Endodermal cell (in vitro differentiated cells): ENCODE data around the gene WDR76. TPM values are rescaled to one million over a fixed set of nuclear protein-coding genes. Genes with fewer than 3 reads are reported as not detected.

ENCODE experiments used
- DNase-seq: peaks from one replicate; pipeline ENCODE4 v3.0.0-alpha.2; 2017
- H3K27ac ChIP-seq: 2 replicates; pipeline ENCODE4 v1.5.1; 2013; ENCODE audit warnings: mild to moderate bottlenecking, low read depth, low read length, moderate library complexity
- H3K27me3 ChIP-seq: 2 replicates; pipeline ENCODE4 v1.6.1; 2013; ENCODE audit warnings: mild to moderate bottlenecking, low read length, moderate library complexity; ENCODE audit not compliant: insufficient read depth, control insufficient read depth, poor library complexity, severe bottlenecking
- H3K36me3 ChIP-seq: 2 replicates; pipeline ENCODE4 v1.7.0; 2013; ENCODE audit warnings: mild to moderate bottlenecking, low read length, moderate library complexity; ENCODE audit not compliant: control insufficient read depth, insufficient read depth
- H3K4me1 ChIP-seq: one replicate; pipeline ENCODE4 v1.7.0; 2013; ENCODE audit warnings: low read length; ENCODE audit not compliant: control insufficient read depth, insufficient read depth
- H3K4me3 ChIP-seq: 2 replicates; pipeline ENCODE4 v1.5.1; 2013; ENCODE audit warnings: mild to moderate bottlenecking, low read length, moderate library complexity
- H3K9ac ChIP-seq: 2 replicates; pipeline ENCODE4 v1.6.1; 2013; ENCODE audit warnings: mild to moderate bottlenecking, low read length, moderate library complexity; ENCODE audit not compliant: poor library complexity, severe bottlenecking; ENCODE audit errors: extremely low read depth
- H3K9me3 ChIP-seq: 2 replicates; pipeline ENCODE4 v1.6.1; 2013; ENCODE audit warnings: mild to moderate bottlenecking, low read length, moderate library complexity; ENCODE audit not compliant: control insufficient read depth
- H3K27ac Mint-ChIP-seq: 2 replicates; pipeline ENCODE4 v1.8.0; 2020; ENCODE audit warnings: mixed read lengths
- H3K27me3 Mint-ChIP-seq: 2 replicates; pipeline ENCODE4 v1.8.0; 2021; ENCODE audit warnings: mild to moderate bottlenecking, mixed read lengths; ENCODE audit not compliant: insufficient read depth
- H3K36me3 Mint-ChIP-seq: 2 replicates; pipeline ENCODE4 v1.8.0; 2020; ENCODE audit warnings: low read depth, mixed read lengths
- H3K4me1 Mint-ChIP-seq: 2 replicates; pipeline ENCODE4 v1.8.0; 2020; ENCODE audit warnings: mixed read lengths
- H3K4me3 Mint-ChIP-seq: 2 replicates; pipeline ENCODE4 v1.8.0; 2020; ENCODE audit warnings: mild to moderate bottlenecking, moderate library complexity, mixed read lengths
- H3K9me3 Mint-ChIP-seq: 2 replicates; pipeline ENCODE4 v1.8.0; 2020; ENCODE audit warnings: mild to moderate bottlenecking, mixed read lengths
- WGBS, 2 experiments: methylation state at CpG; one replicate each; pipeline versions ENCODE4 v1.1.5 to v1.1.7; 2013; ENCODE audit warnings: missing lambda C conversion rate in 2 of 2, mixed read lengths in 1 of 2; ENCODE audit not compliant: insufficient coverage in 1 of 2, insufficient read length in 1 of 2; 5-methylcytosine and 5-hydroxymethylcytosine counted together
- total RNA-seq, 2 donors: library from RNA; stranded (reverse); fragmentation: NEBNext Ultra II Directional in 1 of 2; extraction: Animal tissue kit (Norgen Biotek cat#: 25700) in 1 of 2; gene quantifications; 2 replicates in 1 of 2; 3 replicates in 1 of 2; pipeline ENCODE4 v1.2.1, GENCODE V29; 2021
- TF ChIP-seq, protein P1 (sequence below): fragments of 200-600 bp; sonication (generic); conservative IDR thresholded peaks from 2 replicates; pipeline ENCODE4 v1.5.0; 2021; ENCODE audit warnings: antibody characterized with exemption, mild to moderate bottlenecking

WDR76 gene
- total RNA-seq, 2 donors from 2014 or later: 22.6 to 34.4 TPM

DNA sequence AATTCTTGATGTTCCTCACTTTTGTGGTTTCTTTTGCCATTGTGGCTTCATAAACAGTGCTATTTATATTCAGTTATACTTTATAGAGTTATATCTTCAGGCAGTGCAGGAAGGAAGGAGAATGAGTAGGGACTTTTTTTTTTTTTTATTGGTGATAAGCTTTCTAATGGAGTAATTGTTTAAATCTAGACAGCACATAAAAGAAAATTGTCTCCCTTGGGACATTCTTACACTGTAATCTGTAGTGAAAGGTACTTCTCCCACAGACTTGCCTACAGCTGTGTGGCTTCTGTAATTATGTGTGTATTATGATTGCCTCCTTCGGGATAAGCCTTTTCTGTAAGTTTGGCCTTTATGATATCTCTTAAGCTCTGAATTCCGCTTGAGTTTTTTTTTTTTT is 41.6 kb downstream of the WDR76 start:
- no peaks in the 10 kb centered on the region for H3K27me3 Mint-ChIP-seq
- H3K9ac ChIP-seq: no peak overlapping the region
- no peak for DNase-seq
- no peak overlapping the region for H3K4me3 ChIP-seq
- H3K36me3 ChIP-seq: peaks cover 22% of the 10 kb centered on the region
- no peak overlapping the region for H3K27ac ChIP-seq
- peaks cover 2% of the 10 kb centered on the region for H3K36me3 Mint-ChIP-seq
- no peaks in the 10 kb centered on the region for H3K4me1 Mint-ChIP-seq
- H3K4me1 ChIP-seq: no peaks in the 10 kb centered on the region
- H3K27me3 ChIP-seq: no peaks in the 10 kb centered on the region
- no peak overlapping the region for H3K27ac Mint-ChIP-seq
- no peaks in the 10 kb centered on the region for H3K9me3 Mint-ChIP-seq
- no peak overlapping the region for H3K4me3 Mint-ChIP-seq
- TF ChIP-seq, protein P1, sequence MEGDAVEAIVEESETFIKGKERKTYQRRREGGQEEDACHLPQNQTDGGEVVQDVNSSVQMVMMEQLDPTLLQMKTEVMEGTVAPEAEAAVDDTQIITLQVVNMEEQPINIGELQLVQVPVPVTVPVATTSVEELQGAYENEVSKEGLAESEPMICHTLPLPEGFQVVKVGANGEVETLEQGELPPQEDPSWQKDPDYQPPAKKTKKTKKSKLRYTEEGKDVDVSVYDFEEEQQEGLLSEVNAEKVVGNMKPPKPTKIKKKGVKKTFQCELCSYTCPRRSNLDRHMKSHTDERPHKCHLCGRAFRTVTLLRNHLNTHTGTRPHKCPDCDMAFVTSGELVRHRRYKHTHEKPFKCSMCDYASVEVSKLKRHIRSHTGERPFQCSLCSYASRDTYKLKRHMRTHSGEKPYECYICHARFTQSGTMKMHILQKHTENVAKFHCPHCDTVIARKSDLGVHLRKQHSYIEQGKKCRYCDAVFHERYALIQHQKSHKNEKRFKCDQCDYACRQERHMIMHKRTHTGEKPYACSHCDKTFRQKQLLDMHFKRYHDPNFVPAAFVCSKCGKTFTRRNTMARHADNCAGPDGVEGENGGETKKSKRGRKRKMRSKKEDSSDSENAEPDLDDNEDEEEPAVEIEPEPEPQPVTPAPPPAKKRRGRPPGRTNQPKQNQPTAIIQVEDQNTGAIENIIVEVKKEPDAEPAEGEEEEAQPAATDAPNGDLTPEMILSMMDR: no peak
- no peaks in the 10 kb centered on the region for H3K9me3 ChIP-seq
- 91 to 94% methylated on average over 2 of the region's 2 CpGs for WGBS, 2 experiments

DNA sequence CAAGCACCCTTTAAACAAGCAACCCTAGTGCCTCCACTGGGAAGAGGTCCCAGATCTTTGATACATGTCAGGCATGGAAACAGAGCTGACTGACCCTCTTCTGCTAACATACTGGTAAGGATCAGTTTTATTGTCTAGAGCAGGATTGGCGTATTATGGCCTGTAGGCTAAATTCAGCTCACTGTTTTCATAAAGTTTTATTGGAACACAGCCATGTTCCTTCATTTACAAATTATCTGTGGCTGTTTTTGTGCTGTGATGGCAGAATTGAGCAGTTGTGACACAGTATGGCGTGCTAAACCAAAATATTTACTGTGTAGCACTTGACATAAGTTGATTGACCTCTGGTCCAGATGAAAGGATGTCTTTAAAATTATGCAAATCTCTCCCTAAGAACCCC is 45.0 kb downstream of the WDR76 start:
- Mint-ChIP-seq H3K27ac (no peak overlapping the region), H3K27me3 (no peaks in the 10 kb centered on the region), H3K4me1 (no peaks in the 10 kb centered on the region), H3K36me3 (peaks cover 7% of the 10 kb centered on the region), H3K4me3 (no peak overlapping the region), H3K9me3 (no peaks in the 10 kb centered on the region)
- H3K27me3 ChIP-seq: no peaks in the 10 kb centered on the region
- H3K9ac ChIP-seq: no peak overlapping the region
- no peak for DNase-seq
- TF ChIP-seq, protein P1: no peak
- peaks cover 10% of the 10 kb centered on the region for H3K36me3 ChIP-seq
- H3K4me3 ChIP-seq: no peak overlapping the region
- H3K4me1 ChIP-seq: no peaks in the 10 kb centered on the region
- 92 to 100% methylated on average over 2 of the region's 2 CpGs for WGBS, 2 experiments
- H3K9me3 ChIP-seq: no peaks in the 10 kb centered on the region
- H3K27ac ChIP-seq: no peak overlapping the region

DNA sequence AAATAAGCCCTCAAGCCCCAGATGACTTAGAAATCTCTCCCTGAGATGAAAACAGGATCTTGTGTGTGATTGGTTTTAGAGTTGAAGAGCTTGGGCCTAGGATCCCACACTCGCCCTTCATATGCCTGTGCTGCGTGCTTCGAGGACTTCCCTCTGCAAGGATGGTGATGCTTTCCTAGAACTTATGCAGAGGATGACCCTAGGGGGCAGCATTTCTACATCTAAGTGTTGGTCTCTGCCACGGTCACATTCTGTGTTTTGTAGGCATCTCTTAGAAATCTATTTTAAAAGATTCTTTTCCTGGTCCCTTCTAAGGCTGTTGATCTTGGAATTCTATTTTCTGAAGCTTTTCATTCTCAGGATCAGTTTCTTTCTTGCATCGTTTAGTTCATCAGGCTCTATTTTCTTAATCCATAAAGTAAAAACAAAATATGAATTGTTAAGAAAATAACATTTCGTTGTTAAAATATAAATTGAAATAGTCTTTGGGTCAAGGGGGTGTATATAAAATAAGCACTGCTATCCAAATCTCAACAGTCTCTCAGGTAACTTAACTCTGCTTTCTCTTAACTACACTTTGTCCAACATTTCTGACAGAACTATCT is 45.7 kb downstream of the WDR76 start:
- no peaks in the 10 kb centered on the region for H3K9me3 ChIP-seq
- H3K27me3 Mint-ChIP-seq: no peaks in the 10 kb centered on the region
- H3K36me3 ChIP-seq: peaks cover 10% of the 10 kb centered on the region
- H3K4me1 ChIP-seq: no peaks in the 10 kb centered on the region
- no peaks in the 10 kb centered on the region for H3K4me1 Mint-ChIP-seq
- TF ChIP-seq, protein P1: peak; percentile 85
- no peak overlapping the region for H3K4me3 ChIP-seq
- no peak overlapping the region for H3K27ac ChIP-seq
- whole genome bisulfite sequencing, 2 experiments: 73 to 78% methylated on average over 4 to 5 of the region's 6 CpGs
- peak; percentile 82 for DNase-seq
- H3K9me3 Mint-ChIP-seq: no peaks in the 10 kb centered on the region
- peaks cover 6% of the 10 kb centered on the region for H3K36me3 Mint-ChIP-seq
- no peaks in the 10 kb centered on the region for H3K27me3 ChIP-seq
- no peak overlapping the region for H3K27ac Mint-ChIP-seq
- H3K9ac ChIP-seq: no peak overlapping the region
- H3K4me3 Mint-ChIP-seq: no peak overlapping the region
